Adrenal gland (tissue), 5 donors: ENCODE data around the gene PCDHB10.

Experiments
- POLR2A ChIP-seq, 2 donors: fragments of 450-650 bp; IDR thresholded peaks; one replicate each; pipeline ENCODE4 v1.6.1; 2017; ENCODE audit warnings: antibody characterized with exemption in 2 of 2, mild to moderate bottlenecking in 2 of 2, moderate library complexity in 1 of 2
- TF ChIP-seq, protein P1 (sequence below), 6 experiments: fragments of 450-650 bp in 4 of 6; fragments of 200-600 bp in 2 of 6; sonication (generic) in 1 of 6; IDR thresholded peaks; 1 replicate in 5 of 6; 2 replicates in 1 of 6; pipeline versions ENCODE4 v1.5.1 to v1.8.0; 2016 to 2021; ENCODE audit warnings: antibody characterized with exemption in 6 of 6, mild to moderate bottlenecking in 2 of 6, moderate library complexity in 1 of 6
- donor health status: DM: no; HTN: no; CAD: no.

DNA sequence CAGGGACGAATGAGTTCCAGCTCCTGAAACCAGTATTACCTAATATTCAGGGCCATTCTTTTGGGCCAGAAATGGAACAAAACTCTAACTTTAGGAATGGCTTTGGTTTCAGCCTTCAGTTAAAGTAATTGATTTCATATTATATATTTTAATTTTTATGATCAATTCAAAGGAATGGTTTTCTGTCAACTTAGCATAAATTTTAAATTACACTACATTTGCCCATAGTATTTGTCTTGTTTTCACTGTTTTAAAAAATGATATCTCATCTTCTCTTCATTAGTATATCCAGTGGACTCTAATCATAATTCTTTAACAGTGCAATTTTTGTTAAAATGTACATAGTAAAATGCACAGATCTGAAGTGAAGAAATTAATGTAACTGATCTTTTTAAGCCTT, 11.8 kb upstream of the PCDHB10 start:
- TF ChIP-seq POLR2A (IDR thresholded peaks at IDR 0.05): no peak
- TF ChIP-seq, protein P1, sequence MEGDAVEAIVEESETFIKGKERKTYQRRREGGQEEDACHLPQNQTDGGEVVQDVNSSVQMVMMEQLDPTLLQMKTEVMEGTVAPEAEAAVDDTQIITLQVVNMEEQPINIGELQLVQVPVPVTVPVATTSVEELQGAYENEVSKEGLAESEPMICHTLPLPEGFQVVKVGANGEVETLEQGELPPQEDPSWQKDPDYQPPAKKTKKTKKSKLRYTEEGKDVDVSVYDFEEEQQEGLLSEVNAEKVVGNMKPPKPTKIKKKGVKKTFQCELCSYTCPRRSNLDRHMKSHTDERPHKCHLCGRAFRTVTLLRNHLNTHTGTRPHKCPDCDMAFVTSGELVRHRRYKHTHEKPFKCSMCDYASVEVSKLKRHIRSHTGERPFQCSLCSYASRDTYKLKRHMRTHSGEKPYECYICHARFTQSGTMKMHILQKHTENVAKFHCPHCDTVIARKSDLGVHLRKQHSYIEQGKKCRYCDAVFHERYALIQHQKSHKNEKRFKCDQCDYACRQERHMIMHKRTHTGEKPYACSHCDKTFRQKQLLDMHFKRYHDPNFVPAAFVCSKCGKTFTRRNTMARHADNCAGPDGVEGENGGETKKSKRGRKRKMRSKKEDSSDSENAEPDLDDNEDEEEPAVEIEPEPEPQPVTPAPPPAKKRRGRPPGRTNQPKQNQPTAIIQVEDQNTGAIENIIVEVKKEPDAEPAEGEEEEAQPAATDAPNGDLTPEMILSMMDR (IDR thresholded peaks at IDR 0.05): no peak
